HEK293 (cell line): ENCODE results near the gene MAGI2.

Source experiments
- CTCF ChIA-PET: fragments of 350-600 bp; formaldehyde crosslinking; extraction: SDS; loops from one replicate; lab custom pipeline; 2021; ENCODE audit warnings: antibody characterized with exemption; lab: Yijun Ruan, JAX
- POLR2A ChIA-PET: fragments of 300-600 bp; formaldehyde crosslinking; extraction: SDS; loops from one replicate; lab custom pipeline; 2020; ENCODE audit warnings: antibody characterized with exemption, inconsistent platforms; lab: Yijun Ruan, JAX
- H3K27ac ChIP-seq: fragments of 200-500 bp; sonication (Bioruptor generic); 2 replicates; pipeline ENCODE4 v1.5.1; 2014; ENCODE audit warnings: low read depth, low read length, control low read depth, inconsistent platforms; ENCODE audit errors: extremely low read depth
- H3K36me3 ChIP-seq, 2 experiments: fragments of 200-500 bp in 1 of 2; sonication (Bioruptor generic) in 1 of 2; 1 replicate in 1 of 2; 2 replicates in 1 of 2; pipeline ENCODE4 v1.5.1; 2014 to 2017; ENCODE audit warnings: inconsistent platforms in 2 of 2, low read length in 2 of 2; ENCODE audit not compliant: control insufficient read depth in 2 of 2, insufficient read depth in 1 of 2
- H3K4me1 ChIP-seq: fragments of 200-500 bp; sonication (Bioruptor generic); 2 replicates; pipeline ENCODE4 v1.5.1; 2014; ENCODE audit warnings: mild to moderate bottlenecking, low read length, inconsistent platforms; ENCODE audit not compliant: control insufficient read depth, insufficient read depth
- H3K4me3 ChIP-seq: 2 replicates; pipeline ENCODE4 v1.5.1; 2011; ENCODE audit warnings: low read depth, mild to moderate bottlenecking, control low read depth, low read length, moderate library complexity
- H3K9me3 ChIP-seq: fragments of 200-500 bp; sonication (Bioruptor generic); 2 replicates; pipeline ENCODE4 v1.5.1; 2014; ENCODE audit warnings: low read depth, low read length, inconsistent platforms; ENCODE audit not compliant: control insufficient read depth, insufficient read depth
- BCL11A ChIP-seq: fragments of 450-650 bp; formaldehyde crosslinking; IDR thresholded peaks from 2 replicates; pipeline ENCODE4 v1.5.1; 2016; ENCODE audit warnings: low read depth, missing biosample characterization, missing genetic modification characterization
- GLIS1 ChIP-seq: fragments of 450-650 bp; formaldehyde crosslinking; IDR thresholded peaks from 2 replicates; pipeline ENCODE4 v1.5.1; 2016; ENCODE audit warnings: missing biosample characterization, missing genetic modification characterization
- GLIS2 ChIP-seq: fragments of 450-650 bp; formaldehyde crosslinking; IDR thresholded peaks from 2 replicates; pipeline ENCODE4 v1.5.1; 2016; ENCODE audit warnings: missing biosample characterization, missing genetic modification characterization
- KLF8 ChIP-seq: fragments of 450-650 bp; formaldehyde crosslinking; IDR thresholded peaks from 2 replicates; pipeline ENCODE4 v1.5.1; 2016; ENCODE audit warnings: missing biosample characterization, missing genetic modification characterization
- SP3 ChIP-seq: fragments of 450-650 bp; formaldehyde crosslinking; IDR thresholded peaks from 2 replicates; pipeline ENCODE4 v1.5.1; 2016; ENCODE audit warnings: missing biosample characterization, missing genetic modification characterization
- WT1 ChIP-seq: fragments of 450-650 bp; formaldehyde crosslinking; IDR thresholded peaks from 2 replicates; pipeline ENCODE4 v1.5.1; 2016; ENCODE audit warnings: missing biosample characterization, missing genetic modification characterization
- ZIC2 ChIP-seq: fragments of 450-650 bp; formaldehyde crosslinking; IDR thresholded peaks from 2 replicates; pipeline ENCODE4 v1.5.1; 2016; ENCODE audit warnings: missing biosample characterization, missing genetic modification characterization
- ZNF114 ChIP-seq: fragments of 450-650 bp; formaldehyde crosslinking; IDR thresholded peaks from 2 replicates; pipeline ENCODE4 v1.5.0; 2017; ENCODE audit warnings: missing biosample characterization, missing genetic modification characterization
- ZNF18 ChIP-seq: fragments of 450-650 bp; formaldehyde crosslinking; IDR thresholded peaks from 2 replicates; pipeline ENCODE4 v1.5.1; 2016; ENCODE audit warnings: missing biosample characterization, missing genetic modification characterization
- ZNF184 ChIP-seq: fragments of 450-650 bp; IDR thresholded peaks from 2 replicates; pipeline ENCODE4 v1.5.1; 2018; ENCODE audit warnings: missing biosample characterization, mild to moderate bottlenecking, missing genetic modification characterization
- ZNF292 ChIP-seq: fragments of 450-650 bp; formaldehyde crosslinking; IDR thresholded peaks from 2 replicates; pipeline ENCODE4 v1.5.1; 2016; ENCODE audit warnings: low read depth, missing biosample characterization, missing genetic modification characterization, borderline replicate concordance
- ZNF423 ChIP-seq: fragments of 450-650 bp; formaldehyde crosslinking; IDR thresholded peaks from 2 replicates; pipeline ENCODE4 v1.5.1; 2016; ENCODE audit warnings: missing biosample characterization, missing genetic modification characterization
- ZNF626 ChIP-seq: fragments of 450-650 bp; sonication (Bioruptor Pico); formaldehyde crosslinking; IDR thresholded peaks from 2 replicates; pipeline ENCODE4 v1.5.1; 2018; ENCODE audit warnings: missing biosample characterization, missing genetic modification characterization, inconsistent platforms
- ZNF629 ChIP-seq: fragments of 450-650 bp; formaldehyde crosslinking; IDR thresholded peaks from 2 replicates; pipeline ENCODE4 v1.5.1; 2017; ENCODE audit warnings: missing biosample characterization, missing genetic modification characterization
- ZNF76 ChIP-seq: fragments of 450-650 bp; formaldehyde crosslinking; IDR thresholded peaks from 2 replicates; pipeline ENCODE4; 2016; ENCODE audit warnings: low read depth, missing biosample characterization, missing genetic modification characterization, borderline replicate concordance
- ZNF768 ChIP-seq: fragments of 450-650 bp; formaldehyde crosslinking; IDR thresholded peaks from 2 replicates; pipeline ENCODE4 v1.5.1; 2018; ENCODE audit warnings: missing biosample characterization, mild to moderate bottlenecking, missing genetic modification characterization
- ZXDB ChIP-seq: fragments of 450-650 bp; formaldehyde crosslinking; IDR thresholded peaks from 2 replicates; pipeline ENCODE4 v1.5.1; 2016; ENCODE audit warnings: missing biosample characterization, missing genetic modification characterization
- TF ChIP-seq, protein P1 (sequence below): fragments of 450-650 bp; formaldehyde crosslinking; IDR thresholded peaks from 2 replicates; pipeline ENCODE4 v1.5.1; 2016; ENCODE audit warnings: missing biosample characterization, missing genetic modification characterization
- TF ChIP-seq, protein P2 (sequence below): fragments of 450-650 bp; formaldehyde crosslinking; IDR thresholded peaks from 2 replicates; pipeline ENCODE4 v1.5.1; 2017; ENCODE audit warnings: missing biosample characterization, missing genetic modification characterization
- TF ChIP-seq, protein P3 (sequence below): fragments of 450-650 bp; formaldehyde crosslinking; IDR thresholded peaks from 2 replicates; pipeline ENCODE4 v1.5.1; 2016; ENCODE audit warnings: missing biosample characterization, missing genetic modification characterization
- TF ChIP-seq, protein P4 (sequence below): fragments of 450-650 bp; formaldehyde crosslinking; IDR thresholded peaks from 2 replicates; pipeline ENCODE4 v1.5.1; 2016; ENCODE audit warnings: missing biosample characterization, missing genetic modification characterization
- TF ChIP-seq, protein P5 (sequence below): fragments of 450-650 bp; formaldehyde crosslinking; IDR thresholded peaks from 2 replicates; pipeline ENCODE4 v1.5.1; 2016; ENCODE audit warnings: missing biosample characterization, missing genetic modification characterization

MAGI2 gene

DNA sequence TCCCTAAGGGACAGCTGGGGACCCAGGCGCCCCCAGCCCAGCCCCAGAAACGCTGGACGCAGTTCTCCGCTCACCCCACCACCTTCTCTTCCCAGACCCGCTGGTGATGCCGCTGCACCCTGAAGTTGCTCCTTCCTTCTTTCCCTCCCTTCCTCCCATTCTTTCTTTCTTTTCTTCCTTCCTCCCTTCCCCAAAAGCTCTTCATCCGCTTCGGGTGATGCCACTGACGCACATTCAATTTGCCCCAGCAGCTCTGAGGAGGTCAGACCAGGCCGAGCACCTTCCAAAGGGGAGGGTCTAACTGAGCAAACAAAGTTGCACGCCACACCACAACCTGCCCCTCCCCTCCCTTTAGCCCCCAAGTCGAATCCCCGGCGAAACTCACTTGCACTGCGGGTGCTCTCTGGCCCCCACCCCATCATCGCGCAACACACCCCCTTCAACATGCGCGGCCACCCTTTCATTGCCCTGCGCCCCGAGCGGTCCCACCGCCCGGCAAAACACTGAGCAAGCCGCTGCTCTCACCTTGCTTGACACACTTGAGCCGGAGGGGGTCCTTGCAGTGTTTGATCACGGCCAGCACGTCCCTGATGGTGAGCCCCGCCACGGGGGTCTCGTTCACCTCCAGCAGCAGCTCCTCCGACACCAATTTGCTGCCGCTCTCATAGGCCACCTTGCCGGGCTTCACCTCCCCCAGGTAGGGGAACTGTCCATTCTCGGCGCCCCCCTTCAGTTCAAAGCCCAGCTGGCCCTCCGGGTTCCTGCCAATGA is 787 bp downstream of the MAGI2 start:
- H3K27ac ChIP-seq: peak overlapping the region; percentile 86
- POLR2A ChIA-PET: interaction anchor here (0.7 to 1.2 kb wide), 3 partner anchors 17 to 441 kb away, joined by 3 to 7 read pairs (median 3); no protein-coding TSS in a partner anchor
- CTCF ChIA-PET: interaction anchor here (0.6 to 0.7 kb wide), 2 partner anchors 19 to 175 kb away, joined by 3 to 4 read pairs; no protein-coding TSS in a partner anchor
- peaks cover 3% of the 10 kb centered on the region for H3K4me1 ChIP-seq
- H3K9me3 ChIP-seq: no peaks in the 10 kb centered on the region
- no peaks in the 10 kb centered on the region for H3K36me3 ChIP-seq
- peak overlapping the region; percentile 59 for H3K4me3 ChIP-seq
- peak; percentile 73 for TF ChIP-seq ZIC2 (tag by site-specific recombination)
- TF ChIP-seq, protein P1, sequence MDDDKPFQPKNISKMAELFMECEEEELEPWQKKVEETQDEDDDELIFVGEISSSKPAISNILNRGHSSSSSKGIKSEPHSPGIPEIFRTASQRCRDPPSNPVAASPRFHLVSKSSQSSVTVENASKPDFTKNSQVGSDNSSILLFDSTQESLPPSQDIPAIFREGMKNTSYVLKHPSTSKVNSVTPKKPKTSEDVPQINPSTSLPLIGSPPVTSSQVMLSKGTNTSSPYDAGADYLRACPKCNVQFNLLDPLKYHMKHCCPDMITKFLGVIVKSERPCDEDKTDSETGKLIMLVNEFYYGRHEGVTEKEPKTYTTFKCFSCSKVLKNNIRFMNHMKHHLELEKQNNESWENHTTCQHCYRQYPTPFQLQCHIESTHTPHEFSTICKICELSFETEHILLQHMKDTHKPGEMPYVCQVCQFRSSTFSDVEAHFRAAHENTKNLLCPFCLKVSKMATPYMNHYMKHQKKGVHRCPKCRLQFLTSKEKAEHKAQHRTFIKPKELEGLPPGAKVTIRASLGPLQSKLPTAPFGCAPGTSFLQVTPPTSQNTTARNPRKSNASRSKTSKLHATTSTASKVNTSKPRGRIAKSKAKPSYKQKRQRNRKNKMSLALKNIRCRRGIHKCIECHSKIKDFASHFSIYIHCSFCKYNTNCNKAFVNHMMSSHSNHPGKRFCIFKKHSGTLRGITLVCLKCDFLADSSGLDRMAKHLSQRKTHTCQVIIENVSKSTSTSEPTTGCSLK (tag by site-specific recombination): no peak
- no peak for TF ChIP-seq SP3 (tag by site-specific recombination)
- TF ChIP-seq, protein P2, sequence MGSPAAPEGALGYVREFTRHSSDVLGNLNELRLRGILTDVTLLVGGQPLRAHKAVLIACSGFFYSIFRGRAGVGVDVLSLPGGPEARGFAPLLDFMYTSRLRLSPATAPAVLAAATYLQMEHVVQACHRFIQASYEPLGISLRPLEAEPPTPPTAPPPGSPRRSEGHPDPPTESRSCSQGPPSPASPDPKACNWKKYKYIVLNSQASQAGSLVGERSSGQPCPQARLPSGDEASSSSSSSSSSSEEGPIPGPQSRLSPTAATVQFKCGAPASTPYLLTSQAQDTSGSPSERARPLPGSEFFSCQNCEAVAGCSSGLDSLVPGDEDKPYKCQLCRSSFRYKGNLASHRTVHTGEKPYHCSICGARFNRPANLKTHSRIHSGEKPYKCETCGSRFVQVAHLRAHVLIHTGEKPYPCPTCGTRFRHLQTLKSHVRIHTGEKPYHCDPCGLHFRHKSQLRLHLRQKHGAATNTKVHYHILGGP: no peak
- no peak for TF ChIP-seq ZNF292
- peak; percentile 76 for TF ChIP-seq GLIS2 (tag by site-specific recombination)
- TF ChIP-seq BCL11A (tag by site-specific recombination): no peak
- TF ChIP-seq ZNF629: 0 out of 2 replicates have a peak, but pooled peaks have one; percentile 7
- TF ChIP-seq, protein P3, sequence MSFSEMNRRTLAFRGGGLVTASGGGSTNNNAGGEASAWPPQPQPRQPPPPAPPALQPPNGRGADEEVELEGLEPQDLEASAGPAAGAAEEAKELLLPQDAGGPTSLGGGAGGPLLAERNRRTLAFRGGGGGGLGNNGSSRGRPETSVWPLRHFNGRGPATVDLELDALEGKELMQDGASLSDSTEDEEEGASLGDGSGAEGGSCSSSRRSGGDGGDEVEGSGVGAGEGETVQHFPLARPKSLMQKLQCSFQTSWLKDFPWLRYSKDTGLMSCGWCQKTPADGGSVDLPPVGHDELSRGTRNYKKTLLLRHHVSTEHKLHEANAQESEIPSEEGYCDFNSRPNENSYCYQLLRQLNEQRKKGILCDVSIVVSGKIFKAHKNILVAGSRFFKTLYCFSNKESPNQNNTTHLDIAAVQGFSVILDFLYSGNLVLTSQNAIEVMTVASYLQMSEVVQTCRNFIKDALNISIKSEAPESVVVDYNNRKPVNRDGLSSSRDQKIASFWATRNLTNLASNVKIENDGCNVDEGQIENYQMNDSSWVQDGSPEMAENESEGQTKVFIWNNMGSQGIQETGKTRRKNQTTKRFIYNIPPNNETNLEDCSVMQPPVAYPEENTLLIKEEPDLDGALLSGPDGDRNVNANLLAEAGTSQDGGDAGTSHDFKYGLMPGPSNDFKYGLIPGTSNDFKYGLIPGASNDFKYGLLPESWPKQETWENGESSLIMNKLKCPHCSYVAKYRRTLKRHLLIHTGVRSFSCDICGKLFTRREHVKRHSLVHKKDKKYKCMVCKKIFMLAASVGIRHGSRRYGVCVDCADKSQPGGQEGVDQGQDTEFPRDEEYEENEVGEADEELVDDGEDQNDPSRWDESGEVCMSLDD (tag by site-specific recombination): peak; percentile 60; the same call in 1 of the 2 replicates
- TF ChIP-seq KLF8 (tag by site-specific recombination): 0 out of 2 replicates have a peak, but pooled peaks have one; percentile 7
- 0 out of 2 replicates have a peak, but pooled peaks have one; percentile 40 for TF ChIP-seq ZNF423 (tag by site-specific recombination)
- no peak for TF ChIP-seq ZNF184
- TF ChIP-seq, protein P4, sequence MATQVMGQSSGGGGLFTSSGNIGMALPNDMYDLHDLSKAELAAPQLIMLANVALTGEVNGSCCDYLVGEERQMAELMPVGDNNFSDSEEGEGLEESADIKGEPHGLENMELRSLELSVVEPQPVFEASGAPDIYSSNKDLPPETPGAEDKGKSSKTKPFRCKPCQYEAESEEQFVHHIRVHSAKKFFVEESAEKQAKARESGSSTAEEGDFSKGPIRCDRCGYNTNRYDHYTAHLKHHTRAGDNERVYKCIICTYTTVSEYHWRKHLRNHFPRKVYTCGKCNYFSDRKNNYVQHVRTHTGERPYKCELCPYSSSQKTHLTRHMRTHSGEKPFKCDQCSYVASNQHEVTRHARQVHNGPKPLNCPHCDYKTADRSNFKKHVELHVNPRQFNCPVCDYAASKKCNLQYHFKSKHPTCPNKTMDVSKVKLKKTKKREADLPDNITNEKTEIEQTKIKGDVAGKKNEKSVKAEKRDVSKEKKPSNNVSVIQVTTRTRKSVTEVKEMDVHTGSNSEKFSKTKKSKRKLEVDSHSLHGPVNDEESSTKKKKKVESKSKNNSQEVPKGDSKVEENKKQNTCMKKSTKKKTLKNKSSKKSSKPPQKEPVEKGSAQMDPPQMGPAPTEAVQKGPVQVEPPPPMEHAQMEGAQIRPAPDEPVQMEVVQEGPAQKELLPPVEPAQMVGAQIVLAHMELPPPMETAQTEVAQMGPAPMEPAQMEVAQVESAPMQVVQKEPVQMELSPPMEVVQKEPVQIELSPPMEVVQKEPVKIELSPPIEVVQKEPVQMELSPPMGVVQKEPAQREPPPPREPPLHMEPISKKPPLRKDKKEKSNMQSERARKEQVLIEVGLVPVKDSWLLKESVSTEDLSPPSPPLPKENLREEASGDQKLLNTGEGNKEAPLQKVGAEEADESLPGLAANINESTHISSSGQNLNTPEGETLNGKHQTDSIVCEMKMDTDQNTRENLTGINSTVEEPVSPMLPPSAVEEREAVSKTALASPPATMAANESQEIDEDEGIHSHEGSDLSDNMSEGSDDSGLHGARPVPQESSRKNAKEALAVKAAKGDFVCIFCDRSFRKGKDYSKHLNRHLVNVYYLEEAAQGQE (tag by site-specific recombination): peak; percentile 54; the same call in 1 of the 2 replicates
- TF ChIP-seq ZNF76: 0 out of 2 replicates have a peak, but pooled peaks have one; percentile 47
- TF ChIP-seq, protein P5, sequence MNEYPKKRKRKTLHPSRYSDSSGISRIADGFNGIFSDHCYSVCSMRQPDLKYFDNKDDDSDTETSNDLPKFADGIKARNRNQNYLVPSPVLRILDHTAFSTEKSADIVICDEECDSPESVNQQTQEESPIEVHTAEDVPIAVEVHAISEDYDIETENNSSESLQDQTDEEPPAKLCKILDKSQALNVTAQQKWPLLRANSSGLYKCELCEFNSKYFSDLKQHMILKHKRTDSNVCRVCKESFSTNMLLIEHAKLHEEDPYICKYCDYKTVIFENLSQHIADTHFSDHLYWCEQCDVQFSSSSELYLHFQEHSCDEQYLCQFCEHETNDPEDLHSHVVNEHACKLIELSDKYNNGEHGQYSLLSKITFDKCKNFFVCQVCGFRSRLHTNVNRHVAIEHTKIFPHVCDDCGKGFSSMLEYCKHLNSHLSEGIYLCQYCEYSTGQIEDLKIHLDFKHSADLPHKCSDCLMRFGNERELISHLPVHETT: 0 out of 2 replicates have a peak, but pooled peaks have one; percentile 6
- TF ChIP-seq ZNF114 (tag by site-specific recombination): no peak
- TF ChIP-seq WT1: peak; percentile 47; the same call in 1 of the 2 replicates
- 0 out of 2 replicates have a peak, but pooled peaks have one; percentile 30 for TF ChIP-seq ZXDB (tag by site-specific recombination)
- TF ChIP-seq ZNF768 (tag by site-specific recombination): no peak
- peak; percentile 73 for TF ChIP-seq GLIS1 (tag by site-specific recombination)
- no peak for TF ChIP-seq ZNF626 (tag by site-specific recombination)
- TF ChIP-seq ZNF18 (tag by site-specific recombination): 0 out of 2 replicates have a peak, but pooled peaks have one; percentile 9
